ENCODE results near the gene SLC7A6. TPM values are rescaled to one million over a fixed set of nuclear protein-coding genes. Genes with fewer than 3 reads are reported as not detected.

SLC7A6 gene
- total and polyA plus RNA-seq, 2 of the 13 experiments (the other 11 are each of a cell fraction or from before 2014, with no cell fraction given), result 35.8 to 70.8 TPM

- TF ChIP-seq NR2F1 (CRISPR knock-in tag; IDR thresholded peaks at IDR 0.05) (0 out of 4 replicates have a peak, but pooled peaks of 1 of the 2 experiments have one; percentile 8), NKX3-1 (CRISPR knock-in tag; IDR thresholded peaks at IDR 0.05) (no peak), KMT2B (CRISPR knock-in tag; IDR thresholded peaks at IDR 0.05) (0 out of 2 replicates have a peak, but pooled peaks have one; percentile 30), ZBTB8A (CRISPR knock-in tag; IDR thresholded peaks at IDR 0.05; ENCODE audit: borderline replicate concordance, low read depth) (0 out of 2 replicates have a peak, but pooled peaks have one; percentile 48), GZF1 (CRISPR knock-in tag; IDR thresholded peaks at IDR 0.05) (0 out of 2 replicates have a peak, but pooled peaks have one; percentile 22), ZNF552 (CRISPR knock-in tag; IDR thresholded peaks at IDR 0.05; ENCODE audit: borderline replicate concordance) (no peak; the same call in 1 of the 2 replicates), SMARCC2 (IDR thresholded peaks at IDR 0.05) (no peak), HOXA3 (CRISPR knock-in tag; IDR thresholded peaks at IDR 0.05) (no peak; the same call in 1 of the 2 replicates), NR2F2 (IDR thresholded peaks at IDR 0.05; ENCODE audit: borderline replicate concordance, low read depth) (no peak), RAD21 (CRISPR knock-in tag; IDR thresholded peaks at IDR 0.05) (peak; percentile 27; the same call in 1 of the 2 replicates), GTF3A (CRISPR knock-in tag; conservative IDR thresholded peaks at IDR 0.05) (no peak), NCOA2 (CRISPR knock-in tag; IDR thresholded peaks at IDR 0.05) (no peak), ZNF704 (CRISPR knock-in tag; IDR thresholded peaks at IDR 0.05; ENCODE audit: borderline replicate concordance) (no peak; the same call in 1 of the 2 replicates), SNAPC2 (CRISPR knock-in tag; IDR thresholded peaks at IDR 0.05) (no peak), ZNF501 (CRISPR knock-in tag; IDR thresholded peaks at IDR 0.05) (peak; percentile 62; the same call in 1 of the 2 replicates), GLI4 (CRISPR knock-in tag; IDR thresholded peaks at IDR 0.05; ENCODE audit: borderline replicate concordance) (no peak), GPBP1L1 (CRISPR knock-in tag; IDR thresholded peaks at IDR 0.05) (no peak), ESRRA (CRISPR knock-in tag; IDR thresholded peaks at IDR 0.05; ENCODE audit: low read depth) (peak; percentile 32; the same call in 1 of the 2 replicates), SMYD3 (CRISPR knock-in tag; IDR thresholded peaks at IDR 0.05) (peak; percentile 47; the same call in 1 of the 2 replicates), ZNF839 (CRISPR knock-in tag; IDR thresholded peaks at IDR 0.05; ENCODE audit: borderline replicate concordance) (peak; percentile 69; the same call in 1 of the 2 replicates), HNRNPLL (IDR thresholded peaks at IDR 0.05; ENCODE audit: low read depth, low read length, poor library complexity, severe bottlenecking) (no peak)
- TF ChIP-seq, protein P1, sequence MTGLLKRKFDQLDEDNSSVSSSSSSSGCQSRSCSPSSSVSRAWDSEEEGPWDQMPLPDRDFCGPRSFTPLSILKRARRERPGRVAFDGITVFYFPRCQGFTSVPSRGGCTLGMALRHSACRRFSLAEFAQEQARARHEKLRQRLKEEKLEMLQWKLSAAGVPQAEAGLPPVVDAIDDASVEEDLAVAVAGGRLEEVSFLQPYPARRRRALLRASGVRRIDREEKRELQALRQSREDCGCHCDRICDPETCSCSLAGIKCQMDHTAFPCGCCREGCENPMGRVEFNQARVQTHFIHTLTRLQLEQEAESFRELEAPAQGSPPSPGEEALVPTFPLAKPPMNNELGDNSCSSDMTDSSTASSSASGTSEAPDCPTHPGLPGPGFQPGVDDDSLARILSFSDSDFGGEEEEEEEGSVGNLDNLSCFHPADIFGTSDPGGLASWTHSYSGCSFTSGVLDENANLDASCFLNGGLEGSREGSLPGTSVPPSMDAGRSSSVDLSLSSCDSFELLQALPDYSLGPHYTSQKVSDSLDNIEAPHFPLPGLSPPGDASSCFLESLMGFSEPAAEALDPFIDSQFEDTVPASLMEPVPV (CRISPR knock-in tag; IDR thresholded peaks at IDR 0.05), result peak; percentile 68; the same call in 1 of the 2 replicates
Measured at GRCh38 chr16:68235108-68235886, 29.0 kb upstream of the SLC7A6 start (continued).
